Ureter (tissue), 1 donor: Measurements from ENCODE around the gene ARL15. TPM values are rescaled to one million over a fixed set of nuclear protein-coding genes. Genes with fewer than 3 reads are reported as not detected.
"Not testable (repeated sequence)": the region's sequence is repeated elsewhere in the genome, so short reads cannot be mapped to it uniquely, and the experiment has no call there.

ENCODE experiments used
- DNase-seq: peaks from one replicate; pipeline ENCODE4 v3.0.0-alpha.2; 2020; ENCODE audit warnings: low spot score
- total RNA-seq: library from RNA; stranded (reverse); gene quantifications from one replicate; pipeline ENCODE4 v1.2.4, GENCODE V29; 2023
- donor health status: DM: yes; HTN: yes; CAD: no.

Gene ARL15
- total RNA-seq, 1 donor from 2014 or later: 48.0 TPM

GRCh38 chr5:53987101-53987500, 323.3 kb downstream of the ARL15 start:
- no peak for DNase-seq

- DNase-seq: no peak
Observed at GRCh38 chr5:53985796-53986195, 324.6 kb downstream of the ARL15 start.

GRCh38 chr5:53984971-53985370, 325.4 kb downstream of the ARL15 start:
- DNase-seq: no peak

GRCh38 chr5:53983568-53984460, 326.6 kb downstream of the ARL15 start:
- no peak for DNase-seq

GRCh38 chr5:53982319-53982718, 328.1 kb downstream of the ARL15 start:
- DNase-seq: not testable (repeated sequence)

- DNase-seq: no peak
Observed at GRCh38 chr5:53980061-53980460, 330.3 kb downstream of the ARL15 start.

GRCh38 chr5:53974021-53974420, 336.4 kb downstream of the ARL15 start:
- DNase-seq: no peak

- no peak for DNase-seq
Observed at GRCh38 chr5:53972314-53972713, 338.1 kb downstream of the ARL15 start.

GRCh38 chr5:53971551-53971950, 338.8 kb downstream of the ARL15 start:
- no peak for DNase-seq

- no peak for DNase-seq
Observed at GRCh38 chr5:53971131-53971530, 339.2 kb downstream of the ARL15 start.

GRCh38 chr5:53970475-53970874, 339.9 kb downstream of the ARL15 start:
- no peak for DNase-seq

GRCh38 chr5:53969176-53969730, 341.1 kb downstream of the ARL15 start:
- no peak for DNase-seq

GRCh38 chr5:53965459-53965858, 344.9 kb downstream of the ARL15 start:
- DNase-seq: no peak

- no peak for DNase-seq
Observed at GRCh38 chr5:53963958-53964357, 346.4 kb downstream of the ARL15 start.

GRCh38 chr5:53962306-53962705, 348.1 kb downstream of the ARL15 start:
- DNase-seq: no peak

GRCh38 chr5:53956632-53957031, 353.7 kb downstream of the ARL15 start:
- DNase-seq: no peak

GRCh38 chr5:53956196-53956595, 354.2 kb downstream of the ARL15 start:
- no peak for DNase-seq

GRCh38 chr5:53950621-53951020, 359.8 kb downstream of the ARL15 start:
- DNase-seq: no peak

- no peak for DNase-seq
Observed at GRCh38 chr5:53948598-53948997, 361.8 kb downstream of the ARL15 start.

GRCh38 chr5:53946405-53947100, 363.8 kb downstream of the ARL15 start:
- no peak for DNase-seq

- DNase-seq: no peak
Observed at GRCh38 chr5:53944981-53945380, 365.4 kb downstream of the ARL15 start.

GRCh38 chr5:53943938-53944337, 366.4 kb downstream of the ARL15 start:
- no peak for DNase-seq

GRCh38 chr5:53942724-53943123, 367.6 kb downstream of the ARL15 start:
- DNase-seq: no peak
